Stimulated activated CD8-positive, alpha-beta memory T cell treated with anti-CD3 and anti-CD28 coated beads, Interleukin-12 subunit alpha, Interleukin-12 subunit beta, amount 100 ng/mL, for 1 hour (primary cell): Measurements from ENCODE around the gene RHO.

Experiments used
- DNase-seq: peaks from one replicate; pipeline ENCODE4 v3.0.0-alpha.2; 2020; ENCODE audit warnings: low read depth

Gene RHO

DNA sequence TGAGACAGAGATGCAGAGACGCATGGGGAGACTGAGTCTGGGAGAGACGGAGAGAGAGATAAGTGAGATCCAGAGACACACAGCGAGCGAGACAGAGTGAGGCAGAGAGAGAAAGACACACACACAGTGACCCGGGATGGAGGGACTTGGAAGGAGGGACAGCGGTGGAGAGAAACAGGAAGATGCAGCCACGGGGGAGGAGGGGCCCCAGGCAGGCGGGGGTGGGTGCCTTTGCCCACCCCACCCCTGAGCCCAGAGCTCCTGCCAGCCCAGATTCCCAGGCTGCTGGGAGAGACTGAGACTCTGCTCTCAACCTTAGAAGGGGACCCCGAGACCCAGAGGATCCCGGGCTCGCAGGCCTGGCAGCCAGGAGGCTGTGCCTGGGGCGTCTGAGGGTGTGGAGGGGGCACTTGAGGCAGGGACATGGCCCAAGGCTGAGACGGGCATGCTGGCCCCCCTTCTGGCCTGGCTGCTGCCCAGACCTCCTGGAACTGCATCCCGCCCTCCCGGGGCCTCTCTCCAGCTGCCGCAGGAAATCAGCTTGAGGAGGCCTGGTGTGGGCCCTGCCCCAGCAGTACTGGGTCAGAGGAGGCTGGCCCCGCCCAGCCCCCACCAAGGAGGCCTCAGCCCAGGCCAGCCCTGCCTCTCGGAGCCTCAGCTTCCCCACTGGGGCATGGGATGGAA is 32.6 kb downstream of the RHO start:
- DNase-seq = no peak

DNA sequence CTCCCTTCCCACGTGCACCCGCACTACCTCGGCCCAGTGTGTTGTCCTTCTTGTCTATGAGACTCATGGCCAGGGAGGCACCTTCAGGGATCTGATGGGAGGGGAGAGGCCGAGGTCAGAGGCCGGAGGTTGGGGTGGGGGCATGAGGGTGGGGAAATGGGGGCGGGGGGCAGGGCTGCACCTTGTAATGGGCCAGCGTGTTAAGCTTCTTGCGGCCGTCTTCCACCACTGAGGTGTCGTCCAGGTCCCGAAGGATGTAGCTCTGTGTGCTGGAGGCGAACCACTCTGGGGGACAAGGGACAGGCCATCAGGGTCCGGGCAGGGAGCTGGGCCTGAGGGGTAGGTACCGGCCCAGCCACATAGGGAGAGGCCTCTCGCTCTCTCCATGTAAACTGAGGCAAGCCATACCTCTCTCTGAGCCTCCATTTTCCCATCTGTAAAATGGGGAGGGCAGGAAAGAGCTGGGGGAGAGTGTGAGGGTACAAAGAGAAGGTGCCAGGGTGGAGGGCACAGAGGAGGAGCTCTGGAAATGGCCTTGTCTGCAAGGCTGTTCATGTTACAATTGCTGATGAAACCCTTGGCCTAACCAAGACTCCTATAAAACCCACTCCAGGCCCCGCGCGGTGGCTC is 33.3 kb downstream of the RHO start:
- no peak for DNase-seq

DNA sequence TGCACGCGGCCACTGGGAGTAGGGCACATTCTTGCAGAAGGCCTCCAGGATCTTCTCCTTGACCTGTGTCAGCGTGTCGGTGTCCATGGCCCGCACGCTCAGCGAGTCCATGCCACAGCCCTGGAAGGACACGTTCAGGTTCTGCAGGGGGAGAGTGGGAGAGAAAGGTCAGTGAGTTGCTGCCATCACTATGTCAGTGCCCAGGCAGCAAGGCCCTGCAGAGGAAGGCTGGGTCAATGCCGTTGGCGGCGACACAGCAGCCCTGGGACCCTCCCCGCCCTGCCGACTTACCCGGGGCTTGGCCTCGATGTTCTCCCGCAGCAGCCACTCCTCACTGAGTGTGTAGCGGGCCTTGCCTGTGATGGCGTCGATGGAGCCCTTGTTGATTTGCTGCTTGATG is 34.4 kb downstream of the RHO start:
- no peak for DNase-seq

- no peak for DNase-seq
Measured at GRCh38 chr3:129563332-129563731, 34.9 kb downstream of the RHO start.

- no peak for DNase-seq
Measured at GRCh38 chr3:129563850-129564535, 35.6 kb downstream of the RHO start.

DNA sequence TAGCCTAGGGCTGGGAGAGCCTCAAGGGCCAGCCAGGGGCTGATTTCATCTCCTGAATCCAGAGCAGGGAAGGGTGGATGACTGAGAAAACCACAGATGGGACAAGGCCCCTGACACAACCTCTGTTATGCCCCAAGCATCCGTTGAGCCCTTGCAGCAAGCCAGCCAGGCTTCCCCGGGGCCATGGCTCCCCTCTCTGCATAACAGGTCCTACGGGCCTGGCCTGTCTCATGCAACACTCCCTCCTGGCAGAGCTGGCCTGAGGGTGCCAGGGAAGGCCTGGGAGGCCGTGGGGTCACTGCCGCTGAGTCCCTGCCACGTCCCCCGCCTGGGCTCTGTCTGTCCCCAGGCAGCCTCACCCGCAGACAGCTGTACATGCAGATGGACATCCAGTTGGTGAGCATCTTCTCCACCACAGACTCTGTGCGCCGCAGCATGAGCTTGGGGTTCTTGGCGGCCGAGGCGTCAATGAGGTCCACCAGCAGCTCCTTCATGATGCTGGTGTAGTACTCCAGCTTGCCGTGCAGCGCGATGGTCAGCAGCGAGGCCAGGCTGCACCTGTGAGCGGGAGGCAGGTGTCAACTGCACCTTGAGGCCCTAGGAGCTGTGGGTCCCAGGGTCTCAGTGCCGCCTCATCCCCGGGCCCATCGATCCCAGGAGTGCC is 36.7 kb downstream of the RHO start:
- no peak for DNase-seq

DNA sequence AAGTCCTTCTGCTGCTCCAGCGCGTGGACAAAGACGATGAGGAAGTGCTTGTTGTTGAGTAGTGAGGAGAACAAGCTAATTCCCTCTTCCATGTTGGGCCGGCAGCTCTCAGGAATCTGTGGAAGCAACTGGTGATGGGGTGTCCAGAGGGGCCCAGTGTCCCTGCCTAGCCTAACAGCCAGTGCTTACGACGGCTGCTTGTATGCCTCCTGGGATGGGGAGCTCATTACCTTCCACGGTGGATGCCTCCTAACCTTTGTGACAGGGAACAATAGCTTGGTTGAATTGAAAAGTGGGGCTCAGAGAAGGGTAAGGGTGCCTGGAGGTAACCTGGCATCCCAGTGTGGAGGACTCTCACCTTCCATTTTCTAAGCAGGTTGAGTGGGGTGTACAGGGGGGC is 37.5 kb downstream of the RHO start:
- no peak for DNase-seq

GRCh38 chr3:129567176-129567705 is 38.8 kb downstream of the RHO start:
- no peak for DNase-seq

- DNase-seq = no peak
Measured at GRCh38 chr3:129567939-129568338, 39.5 kb downstream of the RHO start.

GRCh38 chr3:129569856-129570255 is 41.4 kb downstream of the RHO start:
- no peak for DNase-seq

GRCh38 chr3:129571605-129572547 is 43.4 kb downstream of the RHO start:
- no peak for DNase-seq

- no peak for DNase-seq
Measured at GRCh38 chr3:129572603-129573002, 44.2 kb downstream of the RHO start.

DNA sequence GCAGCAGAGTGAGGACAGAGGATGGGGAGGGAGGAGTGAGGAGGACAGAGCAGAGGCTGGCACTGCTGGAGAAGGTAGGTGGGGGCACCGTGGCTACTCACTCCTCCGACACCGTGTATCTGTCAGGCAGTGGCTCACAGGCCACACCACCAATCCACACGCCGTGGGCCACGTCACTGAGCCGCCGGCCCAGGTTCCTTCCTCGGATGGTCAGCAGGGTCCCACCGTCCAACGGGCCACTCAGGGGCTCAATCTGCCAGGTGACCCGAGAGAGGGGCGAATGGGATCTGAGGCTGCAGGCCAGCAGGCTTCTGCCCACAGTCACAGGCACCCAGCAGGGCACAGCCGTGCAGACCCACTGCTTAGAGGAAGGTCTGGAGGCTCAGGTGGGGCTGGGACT is 45.1 kb downstream of the RHO start:
- DNase-seq = no peak

DNA sequence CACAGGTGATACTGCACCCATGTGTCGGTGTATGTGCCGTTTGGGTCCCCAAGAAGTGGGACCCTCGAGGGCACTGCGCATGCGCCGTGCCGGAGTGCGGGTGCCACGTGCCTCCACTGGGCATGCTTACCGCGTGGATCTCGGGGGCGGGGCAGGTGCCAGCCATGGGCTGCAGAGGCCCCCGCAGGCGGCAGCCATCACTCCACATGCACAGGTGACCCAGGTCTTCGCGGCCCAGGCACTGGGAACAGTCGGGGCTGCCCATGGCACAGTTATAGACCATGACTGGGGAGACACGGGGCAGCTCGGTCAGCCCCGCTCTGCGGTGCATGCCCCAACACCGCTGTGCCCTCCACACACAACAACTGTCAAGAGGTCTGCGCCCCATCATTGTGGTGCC is 45.8 kb downstream of the RHO start:
- no peak for DNase-seq

DNA sequence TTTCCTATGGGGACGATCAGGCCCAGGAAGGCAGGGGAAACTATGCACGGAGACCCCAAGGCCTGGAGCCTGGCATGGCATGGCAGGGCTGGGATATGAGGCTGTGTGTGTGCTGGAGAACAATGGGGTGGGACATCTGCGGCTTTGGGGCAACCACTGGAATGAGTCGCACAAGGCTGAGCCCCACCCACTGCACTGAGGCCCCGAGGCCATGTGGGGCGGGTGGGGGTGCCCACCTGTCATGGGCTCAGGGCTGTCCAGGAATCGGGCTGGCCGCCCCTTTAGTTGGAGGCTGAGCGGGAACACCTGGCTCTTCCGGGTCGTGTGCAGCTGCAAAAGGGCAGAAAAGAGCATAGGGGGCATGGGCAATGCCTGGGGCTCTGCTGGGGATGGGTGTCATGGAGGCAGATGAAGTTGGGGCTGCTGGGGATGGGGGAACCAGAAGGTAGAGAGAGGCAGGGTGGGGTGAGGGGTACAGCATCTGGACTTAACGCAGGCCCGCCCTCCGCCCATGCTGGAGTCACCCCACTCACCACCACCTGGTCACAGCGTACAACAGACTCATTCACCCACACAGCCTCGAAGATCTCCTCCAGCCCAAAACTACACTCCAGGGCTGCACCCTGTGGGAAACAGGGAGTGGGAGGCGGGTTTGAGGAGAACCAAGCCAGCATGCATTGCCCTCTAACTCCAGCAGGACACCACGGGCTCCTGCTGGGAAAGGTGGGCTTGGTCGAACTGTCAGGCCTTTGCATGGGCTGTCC is 47.0 kb downstream of the RHO start:
- DNase-seq = no peak

- DNase-seq = no peak
Measured at GRCh38 chr3:129575997-129576384, 47.6 kb downstream of the RHO start.

- DNase-seq = peak; percentile 34
Measured at GRCh38 chr3:129576514-129577352, 48.3 kb downstream of the RHO start.

- DNase-seq = no peak
Measured at GRCh38 chr3:129577366-129577765, 48.9 kb downstream of the RHO start.

DNA sequence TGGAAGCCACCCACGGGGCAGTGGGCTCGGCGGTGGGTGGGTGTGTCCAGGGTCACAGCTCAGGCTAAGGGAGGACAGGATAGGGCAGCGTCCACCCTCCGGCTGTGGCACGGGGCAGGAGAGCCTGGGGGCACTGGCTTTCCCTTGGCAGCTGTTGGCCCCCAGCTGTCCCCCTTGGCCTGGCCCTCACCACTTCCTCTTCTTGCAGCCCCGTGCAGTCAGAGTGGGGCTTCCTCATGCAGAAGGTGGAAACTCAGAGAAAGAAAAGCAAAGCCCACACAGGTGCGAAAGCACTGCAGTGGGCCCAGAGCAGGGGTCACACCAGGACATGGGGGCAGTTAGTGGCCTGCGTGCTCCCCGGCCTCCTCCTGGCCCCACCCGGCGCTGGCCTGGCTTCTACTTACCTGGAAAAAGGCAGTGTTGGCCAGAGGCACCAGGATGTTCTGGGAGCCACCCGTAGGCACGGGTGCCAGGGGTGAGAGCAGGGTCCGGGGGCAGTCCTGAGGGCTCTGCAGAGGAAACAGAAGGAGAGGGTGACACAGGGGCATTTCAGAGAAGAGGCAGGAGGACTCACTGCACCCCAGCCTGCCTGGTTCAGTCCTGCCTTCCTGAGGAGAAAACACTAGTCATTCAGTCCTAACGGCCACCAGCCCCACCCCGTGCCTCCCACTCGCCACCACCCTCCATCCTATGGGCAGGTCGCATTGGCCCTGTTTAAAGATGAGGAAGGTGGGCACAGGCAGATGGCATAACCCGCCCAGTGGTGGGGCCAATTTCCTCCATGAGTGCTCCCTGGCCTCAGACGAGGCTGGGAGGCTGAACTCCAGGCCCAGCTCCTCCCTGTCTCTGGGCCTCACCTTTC is 49.7 kb downstream of the RHO start:
- no peak for DNase-seq
